Measurements from ENCODE around the gene PRMT2. TPM values are rescaled to one million over a fixed set of nuclear protein-coding genes. Genes with fewer than 3 reads are reported as not detected.
A peak's percentile ranks its signal among the peaks of the same experiment; 100 is the strongest.

Gene PRMT2
- total RNA-seq, 2 donors from 2014 or later: 81.3 to 95.1 TPM

GRCh38 chr21:46636550-46637285 lies 1.2 kb downstream of the PRMT2 start:
- H3K36me3 Mint-ChIP-seq (ENCODE audit: insufficient read depth in 2 of 2): peaks cover 12 to 27% of the 10 kb centered on the region in 2 donors
- no peak for DNase-seq
- ATAC-seq (replicated peaks in 1 of 2): no peak
- peaks cover 84% of the 10 kb centered on the region for H3K4me1 Mint-ChIP-seq (ENCODE audit: low read depth)
- no peaks in the 10 kb centered on the region for H3K27me3 Mint-ChIP-seq (ENCODE audit: low read depth)
- H3K4me3 Mint-ChIP-seq: peak overlapping the region; percentile 98 to 100
- no peaks in the 10 kb centered on the region for H3K9me3 Mint-ChIP-seq
- peak overlapping the region; percentile 98 for H3K27ac Mint-ChIP-seq

- ATAC-seq (replicated peaks in 1 of 2): peak; percentile 56 to 61
- peaks cover 12 to 31% of the 10 kb centered on the region in 2 donors for H3K36me3 Mint-ChIP-seq (ENCODE audit: insufficient read depth in 2 of 2)
These were observed 2.7 kb downstream of the PRMT2 start for GRCh38 chr21:46637952-46638746.

GRCh38 chr21:46639489-46640386 lies 4.3 kb downstream of the PRMT2 start:
- Mint-ChIP-seq H3K27ac (peak overlapping the region; percentile 86), H3K36me3 (ENCODE audit: insufficient read depth in 2 of 2) (peaks cover 14 to 43% of the 10 kb centered on the region in 2 donors), H3K4me3 (peak overlapping the region; percentile 74 to 95), H3K9me3 (no peaks in the 10 kb centered on the region), H3K4me1 (ENCODE audit: low read depth) (peaks cover 61% of the 10 kb centered on the region), H3K27me3 (ENCODE audit: low read depth) (no peaks in the 10 kb centered on the region)
- ATAC-seq (replicated peaks in 1 of 2) (no peak), DNase-seq (no peak)

More at GRCh38 chr21:46637952-46638746, 2.7 kb downstream of the PRMT2 start:
- peak overlapping the region; percentile 74 to 95 for H3K4me3 Mint-ChIP-seq
- H3K4me1 Mint-ChIP-seq (ENCODE audit: low read depth): peaks cover 77% of the 10 kb centered on the region
- H3K9me3 Mint-ChIP-seq: no peaks in the 10 kb centered on the region
- no peaks in the 10 kb centered on the region for H3K27me3 Mint-ChIP-seq (ENCODE audit: low read depth)
- DNase-seq: no peak
- peak overlapping the region; percentile 97 for H3K27ac Mint-ChIP-seq

- Mint-ChIP-seq H3K27ac (peak overlapping the region; percentile 47), H3K4me3 (no peak overlapping the region), H3K36me3 (ENCODE audit: insufficient read depth in 2 of 2) (peaks cover 19 to 55% of the 10 kb centered on the region in 2 donors), H3K27me3 (ENCODE audit: low read depth) (no peaks in the 10 kb centered on the region), H3K4me1 (ENCODE audit: low read depth) (peaks cover 64% of the 10 kb centered on the region), H3K9me3 (no peaks in the 10 kb centered on the region)
- DNase-seq (no peak), ATAC-seq (replicated peaks in 1 of 2) (no peak)
These were observed 6.2 kb downstream of the PRMT2 start for GRCh38 chr21:46641656-46642055.

- DNase-seq (no peak), ATAC-seq (replicated peaks in 1 of 2) (no peak)
- H3K4me3 Mint-ChIP-seq: no peak overlapping the region
- H3K36me3 Mint-ChIP-seq (ENCODE audit: insufficient read depth in 2 of 2): peaks cover 16 to 65% of the 10 kb centered on the region in 2 donors
- H3K4me1 Mint-ChIP-seq (ENCODE audit: low read depth): peaks cover 58% of the 10 kb centered on the region
- H3K27me3 Mint-ChIP-seq (ENCODE audit: low read depth): no peaks in the 10 kb centered on the region
- no peaks in the 10 kb centered on the region for H3K9me3 Mint-ChIP-seq
- H3K27ac Mint-ChIP-seq: no peak overlapping the region
These were observed 8.1 kb downstream of the PRMT2 start for GRCh38 chr21:46643379-46644177.

GRCh38 chr21:46645840-46646239 lies 10.4 kb downstream of the PRMT2 start:
- no peaks in the 10 kb centered on the region for H3K9me3 Mint-ChIP-seq
- H3K27ac Mint-ChIP-seq: no peak overlapping the region
- H3K36me3 Mint-ChIP-seq (ENCODE audit: insufficient read depth in 2 of 2): peaks cover 20 to 60% of the 10 kb centered on the region in 2 donors
- ATAC-seq (replicated peaks in 1 of 2) (no peak), DNase-seq (no peak)
- no peaks in the 10 kb centered on the region for H3K27me3 Mint-ChIP-seq (ENCODE audit: low read depth)
- peaks cover 38% of the 10 kb centered on the region for H3K4me1 Mint-ChIP-seq (ENCODE audit: low read depth)
- H3K4me3 Mint-ChIP-seq: no peak overlapping the region

GRCh38 chr21:46646541-46647154 lies 11.2 kb downstream of the PRMT2 start:
- H3K27me3 Mint-ChIP-seq (ENCODE audit: low read depth): no peaks in the 10 kb centered on the region
- peak overlapping the region; percentile 61 for H3K27ac Mint-ChIP-seq
- peaks cover 16 to 61% of the 10 kb centered on the region in 2 donors for H3K36me3 Mint-ChIP-seq (ENCODE audit: insufficient read depth in 2 of 2)
- no peaks in the 10 kb centered on the region for H3K9me3 Mint-ChIP-seq
- DNase-seq (no peak), ATAC-seq (replicated peaks in 1 of 2) (no peak)
- H3K4me3 Mint-ChIP-seq: peak overlapping the region in 1 of 2 donors; percentile 34
- peaks cover 32% of the 10 kb centered on the region for H3K4me1 Mint-ChIP-seq (ENCODE audit: low read depth)

- no peak for DNase-seq
- Mint-ChIP-seq H3K27ac (no peak overlapping the region), H3K9me3 (peaks cover 0 to 1% of the 10 kb centered on the region in 2 donors), H3K27me3 (ENCODE audit: low read depth) (no peaks in the 10 kb centered on the region), H3K36me3 (ENCODE audit: insufficient read depth in 2 of 2) (peaks cover 22 to 72% of the 10 kb centered on the region in 2 donors), H3K4me1 (ENCODE audit: low read depth) (peaks cover 28% of the 10 kb centered on the region), H3K4me3 (no peak overlapping the region)
- no peak for ATAC-seq (replicated peaks in 1 of 2)
These were observed 13.1 kb downstream of the PRMT2 start for GRCh38 chr21:46648539-46648938.

GRCh38 chr21:46649356-46649755 lies 13.9 kb downstream of the PRMT2 start:
- Mint-ChIP-seq H3K27me3 (ENCODE audit: low read depth) (no peaks in the 10 kb centered on the region), H3K4me1 (ENCODE audit: low read depth) (peaks cover 28% of the 10 kb centered on the region), H3K4me3 (no peak overlapping the region), H3K27ac (no peak overlapping the region), H3K36me3 (ENCODE audit: insufficient read depth in 2 of 2) (peaks cover 27 to 75% of the 10 kb centered on the region in 2 donors), H3K9me3 (peaks cover 2 to 4% of the 10 kb centered on the region in 2 donors)
- ATAC-seq (replicated peaks in 1 of 2): no peak
- no peak for DNase-seq

- ATAC-seq (replicated peaks in 1 of 2) (no peak), DNase-seq (no peak)
- H3K9me3 Mint-ChIP-seq: peaks cover 2 to 10% of the 10 kb centered on the region in 2 donors
- H3K36me3 Mint-ChIP-seq (ENCODE audit: insufficient read depth in 2 of 2): peaks cover 33 to 77% of the 10 kb centered on the region in 2 donors
- peak overlapping the region; percentile 57 for H3K27ac Mint-ChIP-seq
- H3K4me3 Mint-ChIP-seq: no peak overlapping the region
- H3K27me3 Mint-ChIP-seq (ENCODE audit: low read depth): no peaks in the 10 kb centered on the region
- peaks cover 26% of the 10 kb centered on the region for H3K4me1 Mint-ChIP-seq (ENCODE audit: low read depth)
These were observed 15.1 kb downstream of the PRMT2 start for GRCh38 chr21:46650476-46651098.

- Mint-ChIP-seq H3K4me1 (ENCODE audit: low read depth) (peaks cover 21% of the 10 kb centered on the region), H3K27ac (no peak overlapping the region), H3K9me3 (peaks cover 2 to 12% of the 10 kb centered on the region in 2 donors), H3K4me3 (no peak overlapping the region), H3K27me3 (ENCODE audit: low read depth) (no peaks in the 10 kb centered on the region), H3K36me3 (ENCODE audit: insufficient read depth in 2 of 2) (peaks cover 33 to 76% of the 10 kb centered on the region in 2 donors)
- ATAC-seq (replicated peaks in 1 of 2) (no peak), DNase-seq (no peak)
These were observed 15.6 kb downstream of the PRMT2 start for GRCh38 chr21:46651121-46651520.
